ENCODE measurements around the gene TUBGCP3.
"Not testable (repeated sequence)": the region's sequence is repeated elsewhere in the genome, so short reads cannot be mapped to it uniquely, and the experiment has no call there.

TUBGCP3 gene

DNA sequence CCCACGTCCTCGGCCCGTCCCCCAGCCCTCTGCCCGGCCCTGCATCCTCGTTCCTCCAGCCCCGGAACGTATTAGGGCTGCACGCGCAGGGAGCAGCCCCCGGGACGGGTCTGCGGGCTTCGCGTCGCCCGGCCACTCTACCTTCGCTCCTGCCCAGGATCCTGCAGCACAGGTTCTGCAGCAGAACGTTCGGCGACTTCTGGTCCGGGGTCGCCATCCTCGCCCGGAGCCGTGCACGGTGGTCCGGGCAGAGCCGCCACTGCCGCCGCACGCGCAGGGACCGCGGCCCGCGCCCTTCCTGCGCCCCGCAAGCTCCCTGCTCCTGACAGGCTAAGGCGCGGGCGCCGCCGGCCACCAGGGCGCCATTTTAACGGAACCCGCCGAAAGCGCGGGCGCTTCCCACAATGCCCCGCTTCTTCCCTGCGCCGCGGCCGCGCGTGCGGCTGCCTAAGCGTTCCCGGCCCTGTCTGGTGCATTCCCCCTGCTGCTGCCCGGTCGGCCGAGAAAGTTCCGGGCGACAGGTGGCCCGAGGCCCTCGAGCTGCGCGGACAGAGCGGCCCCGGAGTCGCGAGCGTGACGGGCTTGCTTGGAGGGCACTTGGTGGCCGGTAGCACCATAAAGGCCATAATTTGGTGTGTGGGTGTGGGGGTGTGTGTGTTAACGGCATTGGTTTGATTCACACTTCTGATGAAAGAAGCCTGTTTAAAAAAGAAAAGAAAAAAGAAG lies at the start of gene TUBGCP3:
TUBGCP3 (minus strand) TSS at position 390 of the 726 bp plus-strand sequence; CDS start at position 217, 173 bp downstream.
- peak; percentile 83 for DNase-seq

GRCh38 chr13:112637017-112637801 lies 49.3 kb upstream of the TUBGCP3 start:
- no peak for DNase-seq

DNA sequence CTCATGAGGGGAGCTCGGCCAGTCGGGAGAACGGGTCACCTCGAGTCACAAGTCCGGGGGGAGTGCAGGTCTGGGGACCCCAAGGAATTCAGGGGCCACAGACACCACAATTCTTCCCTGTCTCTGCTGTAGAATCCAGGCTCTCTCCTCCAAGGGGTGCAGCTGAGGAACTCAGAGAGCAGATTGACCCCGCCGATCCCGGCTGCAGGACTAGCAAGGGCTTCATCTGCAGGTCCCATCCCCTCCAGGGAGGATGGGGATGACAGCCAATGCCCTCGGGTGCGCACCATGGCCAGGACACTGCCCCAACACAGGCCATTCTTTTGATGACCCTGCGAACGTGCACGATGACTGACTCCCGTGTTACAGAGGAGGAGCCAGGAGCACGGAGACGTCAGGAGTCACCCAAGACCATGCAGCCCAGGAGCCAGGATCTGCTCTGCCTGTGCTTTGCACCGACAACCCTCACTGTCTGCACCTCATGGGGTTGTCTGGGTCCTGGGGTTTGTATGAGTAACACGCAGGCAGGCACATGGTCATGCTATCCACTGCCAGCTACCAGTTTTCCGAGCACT lies 48.5 kb upstream of the TUBGCP3 start:
- DNase-seq: no peak

GRCh38 chr13:112635323-112635722 lies 47.4 kb upstream of the TUBGCP3 start:
- no peak for DNase-seq

DNA sequence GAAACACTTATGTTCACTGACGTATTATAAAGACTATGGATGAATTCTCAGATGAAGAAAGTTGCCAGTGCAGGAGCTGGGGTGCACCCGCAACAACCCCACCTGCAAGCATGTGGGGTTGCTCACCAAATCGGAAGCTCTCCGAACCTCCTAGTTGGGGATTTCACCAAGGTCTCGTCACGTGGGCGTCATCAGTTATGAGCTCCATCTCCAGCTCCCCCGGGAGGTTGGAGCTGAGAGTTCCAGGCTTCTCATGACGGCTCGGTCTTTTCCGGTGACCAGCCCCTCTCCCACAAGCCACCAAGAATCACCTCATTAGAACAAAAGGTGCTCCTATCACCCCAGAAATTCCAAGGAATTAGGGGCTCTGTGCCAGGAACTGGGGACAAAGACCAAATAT lies 46.1 kb upstream of the TUBGCP3 start:
- no peak for DNase-seq

GRCh38 chr13:112630226-112630625 lies 42.3 kb upstream of the TUBGCP3 start:
- DNase-seq: not testable (repeated sequence)

GRCh38 chr13:112629161-112629560 lies 41.2 kb upstream of the TUBGCP3 start:
- no peak for DNase-seq

DNA sequence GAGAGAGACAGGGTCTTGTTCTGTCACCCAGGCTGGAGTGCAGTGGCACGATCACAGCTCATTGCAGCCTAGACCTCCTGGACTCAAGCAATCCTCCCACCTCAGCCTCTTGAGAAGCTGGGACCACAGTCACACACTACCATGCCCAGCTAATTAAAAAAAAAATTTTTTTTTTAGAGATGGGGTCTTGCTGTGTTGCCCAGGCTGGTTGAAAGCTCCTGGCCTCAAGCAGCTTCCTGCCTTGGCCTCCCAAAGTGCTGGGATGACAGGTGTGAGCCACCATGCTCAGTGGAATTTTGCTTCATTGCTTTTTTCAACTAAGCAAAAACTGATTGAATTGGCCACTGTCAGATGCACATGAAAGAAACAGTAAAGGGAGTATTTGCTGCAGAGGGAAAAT lies 39.7 kb upstream of the TUBGCP3 start:
- DNase-seq: not testable (repeated sequence)

DNA sequence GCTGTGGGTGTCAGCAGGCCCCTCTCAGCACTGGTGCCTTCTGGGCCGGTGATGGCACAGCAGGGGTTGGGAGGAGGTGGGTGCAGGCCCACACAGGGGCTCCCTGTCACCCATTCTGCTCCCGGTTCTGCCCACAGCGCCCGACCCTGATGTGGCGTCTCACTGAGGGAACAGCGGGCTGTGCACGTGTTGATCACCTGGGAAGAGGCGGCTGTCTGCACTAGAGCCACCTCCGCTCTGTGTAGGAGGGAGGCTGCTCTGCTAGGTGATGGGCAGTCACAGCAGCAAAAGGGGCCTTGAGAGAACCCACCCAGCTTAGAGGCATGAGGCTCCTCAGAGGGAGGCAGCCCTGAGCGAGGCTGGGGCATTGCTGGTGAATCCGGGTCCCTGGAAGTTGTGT lies 39.2 kb upstream of the TUBGCP3 start:
- DNase-seq: no peak

DNA sequence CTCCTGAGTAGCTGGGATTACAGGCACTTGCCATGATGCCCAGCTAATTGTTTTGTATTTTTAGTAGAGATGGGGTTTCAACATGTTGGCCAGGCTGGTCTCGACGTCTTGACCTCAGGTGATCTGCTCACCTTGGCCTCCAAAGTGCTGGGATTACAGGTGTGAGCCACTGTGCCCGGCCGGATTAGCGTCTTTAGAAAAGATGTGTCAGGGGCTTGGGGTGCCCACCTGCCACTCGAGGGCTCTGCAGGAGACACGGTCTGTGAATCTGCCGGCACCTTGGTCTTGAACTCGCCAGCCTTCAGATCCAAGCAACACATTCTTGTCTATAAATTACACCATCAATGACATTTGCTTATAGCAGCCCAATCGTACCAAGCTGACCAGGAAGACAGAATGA lies 38.8 kb upstream of the TUBGCP3 start:
- DNase-seq: no peak

DNA sequence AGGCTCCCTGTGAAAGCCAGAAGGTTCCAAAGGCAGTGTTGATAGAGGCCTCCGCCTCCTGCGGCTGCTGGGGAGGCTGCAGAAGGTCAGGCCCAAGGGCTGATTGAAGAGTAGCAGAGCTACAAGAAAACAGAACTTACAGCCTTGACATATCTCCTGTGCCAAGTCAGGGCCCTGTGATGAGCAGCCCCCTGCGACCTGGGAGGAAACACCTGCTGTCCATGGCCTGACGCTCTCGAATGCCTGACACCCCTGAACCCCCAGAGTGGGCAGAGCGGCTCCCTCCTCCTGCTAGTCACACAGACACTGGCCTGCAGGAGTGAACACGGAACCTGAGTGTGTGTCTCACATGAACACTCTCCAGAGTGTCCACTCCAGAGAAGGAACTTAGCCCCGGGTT lies 38.2 kb upstream of the TUBGCP3 start:
- no peak for DNase-seq

- DNase-seq: no peak
Observed at GRCh38 chr13:112625698-112626097, 37.7 kb upstream of the TUBGCP3 start.

- no peak for DNase-seq
Observed at GRCh38 chr13:112624602-112625430, 36.9 kb upstream of the TUBGCP3 start.

- DNase-seq: no peak
Observed at GRCh38 chr13:112624040-112624439, 36.1 kb upstream of the TUBGCP3 start.

DNA sequence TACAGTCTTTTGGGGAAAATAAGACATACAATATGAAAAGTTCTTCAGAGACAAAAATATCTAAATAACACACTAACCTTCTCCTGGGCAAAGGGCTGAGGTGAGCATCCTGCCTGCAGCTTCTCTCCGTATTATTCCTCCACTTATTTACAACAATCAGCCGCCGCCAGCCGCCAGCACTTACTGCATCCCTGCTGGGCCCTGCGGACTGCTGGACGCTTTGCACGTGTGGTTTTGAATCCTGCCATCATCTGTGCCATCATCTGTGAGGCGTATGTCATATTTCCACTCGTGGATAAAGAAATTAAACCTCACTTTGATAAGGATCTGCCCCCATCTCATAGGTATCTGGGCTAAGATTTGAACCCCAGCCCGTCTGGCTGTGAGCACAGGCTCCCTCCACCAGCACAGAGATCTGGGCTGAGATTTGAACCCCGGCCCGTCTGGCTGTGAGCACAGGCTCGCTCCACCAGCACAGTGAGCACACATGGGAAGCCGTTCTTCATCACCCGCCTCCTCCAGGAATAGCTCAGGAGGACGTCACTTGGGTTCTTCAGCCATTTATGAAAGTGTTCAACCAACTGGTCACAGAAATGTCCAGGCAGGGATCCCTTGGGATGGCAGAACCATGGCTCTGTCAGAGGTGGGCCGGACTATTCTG lies 35.2 kb upstream of the TUBGCP3 start:
- DNase-seq: no peak

GRCh38 chr13:112622375-112622774 lies 34.4 kb upstream of the TUBGCP3 start:
- no peak for DNase-seq

- DNase-seq: no peak
Observed at GRCh38 chr13:112619730-112620631, 32.0 kb upstream of the TUBGCP3 start.

DNA sequence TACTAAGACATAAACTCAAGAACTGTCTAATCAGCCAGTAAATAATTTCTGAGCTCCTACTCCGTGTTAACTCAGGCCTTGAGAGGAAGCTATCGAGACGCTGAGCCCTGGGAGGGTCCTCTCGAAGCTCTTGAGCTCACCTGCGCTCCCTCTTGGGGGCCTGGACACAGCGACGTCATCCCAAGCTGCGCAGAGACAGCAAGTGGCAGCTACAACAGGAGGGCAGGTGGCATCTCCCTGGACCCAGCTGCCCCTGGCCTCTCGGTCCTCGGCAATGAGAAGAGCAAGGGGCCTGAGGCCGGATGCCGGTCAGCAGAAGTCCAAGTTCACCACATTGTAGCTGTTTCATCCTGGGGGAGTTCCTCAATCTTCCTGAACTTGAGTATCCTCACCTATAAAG lies 30.5 kb upstream of the TUBGCP3 start:
- DNase-seq: no peak

GRCh38 chr13:112617754-112618375 lies 29.9 kb upstream of the TUBGCP3 start:
- DNase-seq: no peak

GRCh38 chr13:112616586-112617362 lies 28.8 kb upstream of the TUBGCP3 start:
- DNase-seq: no peak

Measured in activated naive CD4-positive, alpha-beta T cell treated with anti-CD3 and anti-CD28 coated beads, Interleukin-2, amount 50 U/mL, for 16 hours (primary cell).